Astrocyte (in vitro differentiated cells and primary cell): ENCODE data around the gene NLGN1. TPM values are rescaled to one million over a fixed set of nuclear protein-coding genes. Genes with fewer than 3 reads are reported as not detected.

Source experiments
- DNase-seq: peaks from one replicate; pipeline ENCODE4 v3.0.0-alpha.2; 2010; ENCODE audit warnings: low read depth
- FAIRE-seq: peaks from 2 replicates; lab custom pipeline; 2011; peaks lifted over from hg19 to GRCh38; lab: Jason Lieb, UNC
- H2AFZ ChIP-seq: 2 replicates; pipeline ENCODE4 v1.6.0; 2012; ENCODE audit warnings: low read depth, low read length, inconsistent platforms
- H3K27ac ChIP-seq: 2 replicates; pipeline ENCODE4 v1.5.1; 2011; ENCODE audit warnings: low read depth, low read length, inconsistent platforms
- H3K27me3 ChIP-seq: 2 replicates; pipeline ENCODE4 v1.6.0; 2011; ENCODE audit warnings: low read length, inconsistent platforms; ENCODE audit not compliant: insufficient read depth
- H3K36me3 ChIP-seq: 2 replicates; pipeline ENCODE4 v1.5.1; 2011; ENCODE audit warnings: low read length, inconsistent platforms; ENCODE audit not compliant: insufficient read depth
- H3K4me1 ChIP-seq: 2 replicates; pipeline ENCODE4 v1.5.1; 2011; ENCODE audit warnings: low read length, inconsistent platforms; ENCODE audit not compliant: insufficient read depth
- H3K4me2 ChIP-seq: 2 replicates; pipeline ENCODE4 v1.6.0; 2012; ENCODE audit warnings: low read length, inconsistent platforms
- H3K4me3 ChIP-seq: 2 replicates; pipeline ENCODE4 v1.5.1; 2011; ENCODE audit warnings: low read depth, mild to moderate bottlenecking, low read length, inconsistent platforms; ENCODE audit not compliant: insufficient read depth
- H3K79me2 ChIP-seq: 2 replicates; pipeline ENCODE4 v1.6.0; 2012; ENCODE audit warnings: mild to moderate bottlenecking, low read length, inconsistent platforms; ENCODE audit not compliant: insufficient read depth
- H3K9ac ChIP-seq: 2 replicates; pipeline ENCODE4 v1.6.0; 2012; ENCODE audit warnings: mild to moderate bottlenecking, low read length, inconsistent platforms
- H3K9me3 ChIP-seq: 2 replicates; pipeline ENCODE4 v1.5.1; 2012; ENCODE audit warnings: low read depth, mild to moderate bottlenecking, low read length, inconsistent platforms; ENCODE audit not compliant: insufficient read depth
- H4K20me1 ChIP-seq: 2 replicates; pipeline ENCODE4 v1.6.0; 2012; ENCODE audit warnings: low read length, inconsistent platforms; ENCODE audit not compliant: insufficient read depth
- H3K27ac Mint-ChIP-seq: one replicate; pipeline ENCODE4 v1.8.0; 2021; ENCODE audit warnings: mild to moderate bottlenecking, mixed read lengths; ENCODE audit not compliant: unreplicated experiment
- H3K27me3 Mint-ChIP-seq: one replicate; pipeline ENCODE4 v1.8.0; 2021; ENCODE audit warnings: low read depth, mixed read lengths; ENCODE audit not compliant: unreplicated experiment
- H3K36me3 Mint-ChIP-seq: one replicate; pipeline ENCODE4 v1.8.0; 2021; ENCODE audit warnings: low read depth, mixed read lengths; ENCODE audit not compliant: unreplicated experiment
- H3K4me1 Mint-ChIP-seq: one replicate; pipeline ENCODE4 v1.8.0; 2021; ENCODE audit warnings: low read depth, mixed read lengths; ENCODE audit not compliant: unreplicated experiment
- H3K4me3 Mint-ChIP-seq: one replicate; pipeline ENCODE4 v1.8.0; 2021; ENCODE audit warnings: mild to moderate bottlenecking, moderate library complexity, mixed read lengths; ENCODE audit not compliant: unreplicated experiment
- H3K9me3 Mint-ChIP-seq: one replicate; pipeline ENCODE4 v1.8.0; 2021; ENCODE audit warnings: mild to moderate bottlenecking, mixed read lengths; ENCODE audit not compliant: unreplicated experiment
- EZH2 ChIP-seq: IDR thresholded peaks from 2 replicates; pipeline ENCODE4 v1.6.1; 2012; ENCODE audit warnings: mild to moderate bottlenecking, low read length, inconsistent platforms; ENCODE audit not compliant: insufficient read depth
- total RNA-seq: library from RNA; stranded (reverse); gene quantifications from 2 replicates; pipeline ENCODE4 v1.2.1, GENCODE V29; 2021
- TF ChIP-seq, protein P1 (sequence below): IDR thresholded peaks from 2 replicates; pipeline ENCODE4 v1.5.1; 2011; ENCODE audit warnings: low read depth, mild to moderate bottlenecking, inconsistent platforms, low read length, moderate library complexity; ENCODE audit not compliant: insufficient read depth

The NLGN1 gene
- total RNA-seq, 1 donor from 2014 or later, result 1.2 TPM

DNA sequence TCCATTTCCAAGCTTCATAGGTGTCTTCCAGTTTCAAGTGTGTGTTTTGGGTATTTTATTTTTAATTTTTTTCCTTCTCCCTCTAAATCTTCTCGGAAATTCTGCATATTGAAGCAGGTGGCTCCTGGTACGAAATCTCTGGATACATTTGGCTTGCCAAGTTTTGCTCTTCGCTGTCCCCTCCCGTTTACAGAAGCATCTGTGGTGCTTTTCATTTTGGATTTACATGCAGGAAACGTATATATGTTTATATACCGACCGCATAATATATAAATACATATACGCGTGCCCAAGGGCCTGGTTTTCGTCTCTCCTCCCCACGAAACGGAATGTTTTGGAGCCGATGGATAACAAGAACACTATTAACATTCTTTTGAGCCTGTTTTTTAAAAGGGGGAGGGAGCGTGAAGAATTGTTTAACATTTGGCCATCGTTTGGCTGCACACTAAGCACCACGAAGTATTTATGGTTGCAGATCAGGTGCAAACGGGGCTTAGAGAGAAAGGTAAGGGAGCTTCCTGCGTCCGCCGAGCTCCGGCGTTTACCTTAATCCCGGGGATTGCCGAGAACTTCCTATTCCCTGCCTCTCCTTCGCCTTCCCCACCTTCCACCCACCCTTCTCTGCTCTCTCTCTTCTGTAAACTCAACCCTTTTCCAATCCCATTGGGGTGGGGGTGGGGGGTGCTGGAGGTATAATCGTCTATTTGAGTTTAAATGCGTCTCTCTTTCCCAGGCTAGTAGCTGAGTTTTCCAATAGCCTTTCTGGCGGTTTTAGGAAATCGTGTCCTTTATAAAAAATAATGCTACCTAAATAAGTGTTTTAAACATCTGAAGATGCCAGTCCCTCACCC lies 1.1 kb upstream of the NLGN1 start:
- peak overlapping the region; percentile 34 for H3K27ac Mint-ChIP-seq
- H3K4me1 Mint-ChIP-seq, result peaks cover 5% of the 10 kb centered on the region
- peak overlapping the region; percentile 87 for H2AFZ ChIP-seq
- peak overlapping the region; percentile 82 for H3K9ac ChIP-seq
- no peak overlapping the region for H3K27ac ChIP-seq
- FAIRE-seq (no peak), DNase-seq (peak; percentile 10)
- H3K9me3 Mint-ChIP-seq, result no peaks in the 10 kb centered on the region
- no peaks in the 10 kb centered on the region for H3K36me3 Mint-ChIP-seq
- H3K27me3 ChIP-seq, result peaks cover 3% of the 10 kb centered on the region
- no peaks in the 10 kb centered on the region for H3K36me3 ChIP-seq
- peaks cover 12% of the 10 kb centered on the region for H3K4me1 ChIP-seq
- peak overlapping the region; percentile 91 for H3K4me3 Mint-ChIP-seq
- no peaks in the 10 kb centered on the region for H3K9me3 ChIP-seq
- peak overlapping the region; percentile 75 for H3K4me3 ChIP-seq
- H3K27me3 Mint-ChIP-seq, result peaks cover 2% of the 10 kb centered on the region
- H3K79me2 ChIP-seq, result no peaks in the 10 kb centered on the region
- peak overlapping the region; percentile 94 for H3K4me2 ChIP-seq
- no peaks in the 10 kb centered on the region for H4K20me1 ChIP-seq
- peak; percentile 0 for TF ChIP-seq EZH2
- TF ChIP-seq, protein P1, sequence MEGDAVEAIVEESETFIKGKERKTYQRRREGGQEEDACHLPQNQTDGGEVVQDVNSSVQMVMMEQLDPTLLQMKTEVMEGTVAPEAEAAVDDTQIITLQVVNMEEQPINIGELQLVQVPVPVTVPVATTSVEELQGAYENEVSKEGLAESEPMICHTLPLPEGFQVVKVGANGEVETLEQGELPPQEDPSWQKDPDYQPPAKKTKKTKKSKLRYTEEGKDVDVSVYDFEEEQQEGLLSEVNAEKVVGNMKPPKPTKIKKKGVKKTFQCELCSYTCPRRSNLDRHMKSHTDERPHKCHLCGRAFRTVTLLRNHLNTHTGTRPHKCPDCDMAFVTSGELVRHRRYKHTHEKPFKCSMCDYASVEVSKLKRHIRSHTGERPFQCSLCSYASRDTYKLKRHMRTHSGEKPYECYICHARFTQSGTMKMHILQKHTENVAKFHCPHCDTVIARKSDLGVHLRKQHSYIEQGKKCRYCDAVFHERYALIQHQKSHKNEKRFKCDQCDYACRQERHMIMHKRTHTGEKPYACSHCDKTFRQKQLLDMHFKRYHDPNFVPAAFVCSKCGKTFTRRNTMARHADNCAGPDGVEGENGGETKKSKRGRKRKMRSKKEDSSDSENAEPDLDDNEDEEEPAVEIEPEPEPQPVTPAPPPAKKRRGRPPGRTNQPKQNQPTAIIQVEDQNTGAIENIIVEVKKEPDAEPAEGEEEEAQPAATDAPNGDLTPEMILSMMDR, result no peak

DNA sequence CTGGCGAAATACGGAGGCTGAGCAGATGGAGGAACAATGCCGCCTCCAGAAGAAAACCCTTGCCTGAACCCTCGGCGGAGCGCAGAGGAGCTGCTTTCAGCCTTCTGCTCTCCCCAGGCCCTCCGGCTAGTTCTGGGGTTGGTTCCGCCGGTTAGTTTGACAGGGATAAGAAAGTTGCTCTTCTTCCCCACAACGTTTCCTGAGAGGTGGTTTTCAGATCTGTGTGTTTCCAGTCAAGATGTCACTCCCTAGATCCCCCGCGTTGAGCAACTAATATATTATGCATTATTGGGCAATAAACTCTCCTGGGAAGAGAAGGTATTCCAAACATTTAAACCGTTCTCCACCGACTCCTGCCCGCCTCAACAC lies 551 bp downstream of the NLGN1 start:
- Histone ChIP-seq H4K20me1 (no peaks in the 10 kb centered on the region), H3K9ac (peak overlapping the region; percentile 82), H3K4me3 (peak overlapping the region; percentile 75), H3K36me3 (no peaks in the 10 kb centered on the region), H2AFZ (peak overlapping the region; percentile 87), H3K4me1 (peaks cover 12% of the 10 kb centered on the region), H3K27ac (peak overlapping the region; percentile 59), H3K79me2 (no peaks in the 10 kb centered on the region), H3K4me2 (peak overlapping the region; percentile 94), H3K9me3 (no peaks in the 10 kb centered on the region), H3K27me3 (peaks cover 3% of the 10 kb centered on the region)
- no peaks in the 10 kb centered on the region for H3K36me3 Mint-ChIP-seq
- H3K9me3 Mint-ChIP-seq, result no peaks in the 10 kb centered on the region
- TF ChIP-seq, protein P1, result no peak
- H3K4me3 Mint-ChIP-seq, result peak overlapping the region; percentile 91
- peaks cover 5% of the 10 kb centered on the region for H3K4me1 Mint-ChIP-seq
- peak; percentile 13 for FAIRE-seq
- peaks cover 2% of the 10 kb centered on the region for H3K27me3 Mint-ChIP-seq
- DNase-seq, result peak; percentile 61
- H3K27ac Mint-ChIP-seq, result no peak overlapping the region

DNA sequence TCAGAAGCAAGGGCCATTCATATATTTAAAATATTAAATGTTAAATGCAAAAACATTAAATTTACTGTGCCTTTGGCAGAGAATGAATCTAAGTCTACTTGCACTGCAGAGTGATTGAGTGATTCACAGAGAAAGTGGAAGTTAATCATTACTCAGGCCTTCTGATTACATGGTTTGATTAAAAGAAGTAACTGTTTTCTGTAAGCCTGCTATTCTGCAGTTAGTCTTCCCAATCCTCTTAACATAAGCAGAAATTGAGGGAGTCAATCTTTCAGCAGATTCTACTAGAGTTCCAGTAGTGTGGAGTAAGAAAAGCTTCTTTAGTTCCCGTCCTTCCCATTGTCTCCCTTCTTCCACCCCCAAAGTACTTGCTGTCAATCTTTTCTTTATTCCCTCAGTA lies 1.5 kb downstream of the NLGN1 start:
- no peak for TF ChIP-seq EZH2
- TF ChIP-seq, protein P1, result no peak
- Mint-ChIP-seq H3K4me1 (peaks cover 5% of the 10 kb centered on the region), H3K27ac (no peak overlapping the region), H3K36me3 (no peaks in the 10 kb centered on the region), H3K9me3 (no peaks in the 10 kb centered on the region), H3K4me3 (no peak overlapping the region), H3K27me3 (peaks cover 2% of the 10 kb centered on the region)
- Histone ChIP-seq H3K27ac (no peak overlapping the region), H3K4me3 (no peak overlapping the region), H3K36me3 (no peaks in the 10 kb centered on the region), H3K79me2 (no peaks in the 10 kb centered on the region), H2AFZ (no peak overlapping the region), H3K4me2 (peak overlapping the region; percentile 94), H3K9me3 (no peaks in the 10 kb centered on the region), H4K20me1 (no peaks in the 10 kb centered on the region), H3K27me3 (peaks cover 3% of the 10 kb centered on the region), H3K4me1 (peaks cover 12% of the 10 kb centered on the region), H3K9ac (no peak overlapping the region)
- FAIRE-seq, result no peak
- DNase-seq, result no peak
